Measurements from ENCODE around the gene PPP1R1B.

The PPP1R1B gene

DNA sequence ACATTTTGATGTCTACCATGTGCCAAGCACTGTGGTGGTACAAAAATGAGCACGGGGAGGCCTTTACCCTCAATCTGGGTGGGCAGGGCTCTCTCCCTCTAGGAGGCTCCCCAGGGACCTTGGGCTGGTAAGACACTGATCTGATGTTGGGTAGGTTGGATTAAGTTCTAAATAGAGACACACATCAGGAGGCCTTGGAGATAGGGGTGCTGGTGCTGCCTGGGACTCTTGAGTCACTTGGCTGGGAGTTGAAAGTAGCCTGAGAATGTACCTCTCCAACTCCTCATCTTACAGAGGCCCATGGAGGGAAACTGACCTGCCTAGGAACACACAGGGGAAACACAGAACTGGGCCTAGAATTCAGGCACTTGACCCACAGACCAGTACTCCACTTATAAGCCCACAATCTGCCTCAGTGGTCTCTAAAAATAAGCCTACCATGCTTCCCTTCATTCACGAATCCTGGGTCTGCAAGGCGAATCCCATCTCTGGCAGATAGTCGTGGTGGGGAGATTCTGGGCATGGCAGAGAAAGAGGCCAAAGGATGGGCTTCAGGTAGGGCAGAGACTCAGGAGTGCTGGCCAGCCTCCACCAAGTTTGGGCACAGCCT, 17.2 kb upstream of the PPP1R1B start:
- no peak overlapping the region for H3K27ac ChIP-seq (ENCODE audit: low read depth, low read length)
- H3K9ac ChIP-seq (ENCODE audit: low read length): no peak overlapping the region
- H3K27me3 ChIP-seq (ENCODE audit: control insufficient read depth in 1 of 2, insufficient read depth in 2 of 2, low read length in 2 of 2): peaks cover 24 to 67% of the 10 kb centered on the region in 2 donors
- no peaks in the 10 kb centered on the region for H3K9me3 ChIP-seq (ENCODE audit: low read length)
- H3K4me1 ChIP-seq (ENCODE audit: insufficient read depth, low read length): peaks cover 11% of the 10 kb centered on the region
- H3K4me3 ChIP-seq (ENCODE audit: low read depth in 1 of 2, low read length in 2 of 2): no peak overlapping the region
- H3K36me3 ChIP-seq (ENCODE audit: insufficient read depth, low read length): no peaks in the 10 kb centered on the region

DNA sequence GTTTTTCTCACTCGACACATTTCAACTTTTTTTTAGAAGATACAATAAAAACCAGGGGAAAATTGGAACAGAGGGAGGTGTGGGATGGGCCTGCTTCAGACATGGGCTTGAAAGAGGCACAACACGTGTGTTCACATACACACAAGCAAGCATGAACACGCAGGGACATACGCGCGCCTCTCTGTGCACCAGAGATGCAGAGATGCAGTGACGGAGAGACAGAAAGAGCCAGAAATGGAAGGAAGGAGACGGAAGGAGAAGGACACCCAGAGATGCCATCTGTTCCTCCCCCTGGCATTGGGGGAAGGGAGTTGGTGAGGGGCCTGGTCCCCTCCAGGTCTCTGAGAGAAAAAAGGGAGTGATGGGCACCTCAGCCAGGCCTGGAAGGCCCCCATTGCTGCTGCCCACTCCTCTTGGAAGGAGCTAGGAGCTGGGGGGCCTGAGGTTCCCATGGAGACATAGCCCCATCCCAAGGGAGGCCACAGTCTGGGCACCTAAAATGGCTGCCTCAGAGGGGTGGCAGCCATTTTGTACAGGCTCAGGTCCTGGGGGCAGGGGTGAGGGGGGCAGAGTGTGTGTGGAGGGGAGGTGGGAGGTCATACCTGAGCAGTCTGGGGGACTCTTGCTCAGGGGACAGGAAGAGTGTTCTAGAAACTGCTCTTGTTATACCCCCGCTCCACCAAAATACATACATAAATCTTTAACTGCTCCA, 15.2 kb upstream of the PPP1R1B start:
- peaks cover 4% of the 10 kb centered on the region for H3K4me1 ChIP-seq (ENCODE audit: insufficient read depth, low read length)
- H3K9ac ChIP-seq (ENCODE audit: low read length): no peak overlapping the region
- H3K9me3 ChIP-seq (ENCODE audit: low read length): no peaks in the 10 kb centered on the region
- H3K27ac ChIP-seq (ENCODE audit: low read depth, low read length): no peak overlapping the region
- H3K27me3 ChIP-seq (ENCODE audit: control insufficient read depth in 1 of 2, insufficient read depth in 2 of 2, low read length in 2 of 2): peaks cover 14 to 48% of the 10 kb centered on the region in 2 donors
- no peak overlapping the region for H3K4me3 ChIP-seq (ENCODE audit: low read depth in 1 of 2, low read length in 2 of 2)
- H3K36me3 ChIP-seq (ENCODE audit: insufficient read depth, low read length): no peaks in the 10 kb centered on the region

DNA sequence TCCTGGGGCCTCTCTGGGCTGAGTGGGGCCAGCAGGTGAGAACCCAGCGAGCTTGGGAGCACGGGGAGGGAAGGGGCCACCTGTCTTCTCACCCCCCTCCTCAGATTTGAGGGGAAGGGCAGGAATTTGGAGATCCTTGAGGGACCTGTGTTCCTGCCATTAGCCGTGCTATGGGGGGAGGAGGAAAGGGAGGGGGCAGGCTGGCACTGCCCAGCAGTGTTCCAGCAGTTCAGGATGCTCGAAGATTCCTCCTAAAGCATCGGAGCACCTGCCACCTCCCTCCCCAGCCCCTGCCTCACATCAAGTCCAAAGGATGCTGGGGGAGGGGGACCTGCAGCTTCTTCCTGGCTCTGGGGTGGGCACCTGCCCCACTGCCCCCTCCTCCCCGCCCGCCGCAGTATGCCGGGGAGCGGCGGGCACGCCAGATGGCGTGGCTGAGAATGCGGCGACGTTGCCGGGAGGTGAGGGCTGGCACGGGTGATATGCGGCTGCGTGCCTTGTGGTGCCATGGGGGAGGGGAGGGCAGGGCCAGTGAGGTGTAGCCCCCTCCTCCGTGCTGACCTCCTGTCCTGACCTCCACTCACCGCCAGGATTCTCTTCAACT, 14.4 kb upstream of the PPP1R1B start:
- no peaks in the 10 kb centered on the region for H3K4me1 ChIP-seq (ENCODE audit: insufficient read depth, low read length)
- H3K9me3 ChIP-seq (ENCODE audit: low read length): no peaks in the 10 kb centered on the region
- H3K36me3 ChIP-seq (ENCODE audit: insufficient read depth, low read length): no peaks in the 10 kb centered on the region
- no peak overlapping the region for H3K4me3 ChIP-seq (ENCODE audit: low read depth in 1 of 2, low read length in 2 of 2)
- H3K27me3 ChIP-seq (ENCODE audit: control insufficient read depth in 1 of 2, insufficient read depth in 2 of 2, low read length in 2 of 2): peaks cover 10 to 48% of the 10 kb centered on the region in 2 donors
- no peak overlapping the region for H3K9ac ChIP-seq (ENCODE audit: low read length)
- H3K27ac ChIP-seq (ENCODE audit: low read depth, low read length): no peak overlapping the region

DNA sequence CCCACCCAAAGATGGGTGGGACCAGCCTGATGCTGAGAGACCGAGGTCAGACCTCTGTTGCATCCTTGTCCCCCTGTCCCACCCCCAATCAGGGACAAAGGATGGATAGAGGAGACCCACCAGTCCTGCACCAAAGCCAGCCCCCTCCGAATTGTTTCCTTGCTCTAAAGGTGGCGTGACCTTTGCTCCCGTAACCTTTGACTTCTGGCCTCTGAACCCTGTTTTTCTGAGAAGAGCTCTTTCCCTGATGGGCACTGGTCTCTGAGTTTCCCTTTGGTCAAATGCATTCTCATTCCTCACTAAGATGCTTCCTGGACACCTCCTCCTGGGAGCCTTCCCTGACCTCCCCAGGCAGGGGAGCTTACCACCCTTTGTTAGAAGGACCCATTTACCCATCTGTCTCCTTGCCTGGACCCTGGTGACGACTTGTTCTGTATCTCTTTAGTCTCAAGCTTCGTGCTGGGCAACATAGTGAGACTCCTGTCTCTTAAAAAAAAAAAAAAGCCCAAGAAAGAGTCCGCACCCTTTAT, 13.8 kb upstream of the PPP1R1B start:
- H3K36me3 ChIP-seq (ENCODE audit: insufficient read depth, low read length): no peaks in the 10 kb centered on the region
- no peak overlapping the region for H3K4me3 ChIP-seq (ENCODE audit: low read depth in 1 of 2, low read length in 2 of 2)
- no peak overlapping the region for H3K9ac ChIP-seq (ENCODE audit: low read length)
- no peaks in the 10 kb centered on the region for H3K9me3 ChIP-seq (ENCODE audit: low read length)
- no peaks in the 10 kb centered on the region for H3K4me1 ChIP-seq (ENCODE audit: insufficient read depth, low read length)
- no peak overlapping the region for H3K27ac ChIP-seq (ENCODE audit: low read depth, low read length)
- peaks cover 5 to 42% of the 10 kb centered on the region in 2 donors for H3K27me3 ChIP-seq (ENCODE audit: control insufficient read depth in 1 of 2, insufficient read depth in 2 of 2, low read length in 2 of 2)

DNA sequence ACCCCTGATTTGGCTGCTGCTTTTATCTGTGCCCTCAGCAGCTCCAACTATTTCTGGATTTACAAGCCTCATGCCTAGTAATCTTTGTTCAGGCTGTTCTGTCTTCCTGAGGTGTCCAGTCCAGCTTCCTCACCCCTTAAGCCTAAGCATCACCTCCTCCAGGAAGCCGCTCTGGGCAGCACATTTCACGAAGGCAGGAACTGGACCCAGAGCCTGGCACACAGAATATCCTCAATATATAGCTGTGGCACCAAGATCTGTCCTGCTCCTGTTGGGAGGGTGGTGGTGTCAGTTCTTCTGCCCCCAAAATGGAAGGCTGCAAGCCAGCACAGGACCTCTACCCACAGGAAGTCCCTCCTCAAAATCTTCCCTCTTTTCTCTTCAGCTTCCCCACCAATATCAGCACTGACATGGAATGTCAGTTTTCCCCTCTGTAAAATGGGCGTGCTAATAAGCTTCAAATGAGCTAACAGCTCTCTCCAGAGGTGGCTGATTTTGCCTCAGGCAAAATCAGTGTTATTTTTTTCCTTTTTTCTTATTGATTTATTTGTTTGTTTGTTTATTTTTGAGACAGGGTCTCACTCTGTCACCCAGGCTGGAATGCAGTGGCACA, 12.1 kb upstream of the PPP1R1B start:
- Histone ChIP-seq H3K27ac (ENCODE audit: low read depth, low read length) (no peak overlapping the region), H3K9me3 (ENCODE audit: low read length) (no peaks in the 10 kb centered on the region), H3K27me3 (ENCODE audit: control insufficient read depth in 1 of 2, insufficient read depth in 2 of 2, low read length in 2 of 2) (peaks cover 0 to 26% of the 10 kb centered on the region in 2 donors), H3K36me3 (ENCODE audit: insufficient read depth, low read length) (no peaks in the 10 kb centered on the region), H3K4me3 (ENCODE audit: low read depth in 1 of 2, low read length in 2 of 2) (no peak overlapping the region), H3K4me1 (ENCODE audit: insufficient read depth, low read length) (peaks cover 7% of the 10 kb centered on the region), H3K9ac (ENCODE audit: low read length) (no peak overlapping the region)

DNA sequence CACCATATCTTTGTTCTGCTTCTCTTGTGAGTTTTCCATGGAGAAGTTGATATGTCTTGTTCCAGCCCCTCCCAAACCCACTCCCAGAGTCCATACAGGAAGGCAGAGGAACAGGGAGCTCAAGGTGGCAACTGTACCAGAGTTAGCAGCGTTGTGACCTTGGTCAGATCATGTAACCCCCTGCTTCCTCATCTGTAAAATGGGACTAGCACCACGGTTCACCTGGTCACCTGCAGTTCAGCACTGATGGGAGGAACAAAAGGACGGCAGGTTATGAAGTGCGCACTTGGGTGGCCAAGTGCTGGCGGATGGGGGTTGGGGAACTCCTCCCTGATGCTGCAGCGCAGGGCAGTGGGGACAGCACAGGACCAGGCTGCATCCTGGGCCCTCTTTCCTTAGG, 11.3 kb upstream of the PPP1R1B start:
- peaks cover 7% of the 10 kb centered on the region for H3K4me1 ChIP-seq (ENCODE audit: insufficient read depth, low read length)
- no peak overlapping the region for H3K4me3 ChIP-seq (ENCODE audit: low read depth in 1 of 2, low read length in 2 of 2)
- no peaks in the 10 kb centered on the region for H3K9me3 ChIP-seq (ENCODE audit: low read length)
- H3K27me3 ChIP-seq (ENCODE audit: control insufficient read depth in 1 of 2, insufficient read depth in 2 of 2, low read length in 2 of 2): peaks cover 0 to 24% of the 10 kb centered on the region in 2 donors
- H3K36me3 ChIP-seq (ENCODE audit: insufficient read depth, low read length): no peaks in the 10 kb centered on the region
- no peak overlapping the region for H3K27ac ChIP-seq (ENCODE audit: low read depth, low read length)
- H3K9ac ChIP-seq (ENCODE audit: low read length): no peak overlapping the region

DNA sequence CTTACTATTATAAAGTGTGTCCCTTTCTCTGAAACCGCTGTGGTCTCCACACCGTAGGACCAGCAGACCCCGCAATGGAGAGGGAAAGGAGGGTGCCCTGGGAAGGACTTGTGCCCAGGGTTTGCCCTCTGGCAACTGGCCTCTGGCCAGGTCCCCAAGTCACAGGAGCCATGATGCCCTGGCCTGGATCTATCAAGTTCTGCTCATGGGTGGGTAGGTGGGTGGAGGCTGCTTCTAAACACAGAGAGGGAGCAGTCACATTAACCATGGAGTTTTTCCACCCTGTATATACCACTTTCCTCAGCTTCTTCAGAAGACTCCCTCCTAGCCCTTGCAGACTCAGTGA, 9.7 kb upstream of the PPP1R1B start:
- H3K27me3 ChIP-seq (ENCODE audit: control insufficient read depth in 1 of 2, insufficient read depth in 2 of 2, low read length in 2 of 2): peaks cover 0 to 24% of the 10 kb centered on the region in 2 donors
- H3K4me3 ChIP-seq (ENCODE audit: low read depth in 1 of 2, low read length in 2 of 2): peak overlapping the region; percentile 27 to 32
- peaks cover 7% of the 10 kb centered on the region for H3K4me1 ChIP-seq (ENCODE audit: insufficient read depth, low read length)

DNA sequence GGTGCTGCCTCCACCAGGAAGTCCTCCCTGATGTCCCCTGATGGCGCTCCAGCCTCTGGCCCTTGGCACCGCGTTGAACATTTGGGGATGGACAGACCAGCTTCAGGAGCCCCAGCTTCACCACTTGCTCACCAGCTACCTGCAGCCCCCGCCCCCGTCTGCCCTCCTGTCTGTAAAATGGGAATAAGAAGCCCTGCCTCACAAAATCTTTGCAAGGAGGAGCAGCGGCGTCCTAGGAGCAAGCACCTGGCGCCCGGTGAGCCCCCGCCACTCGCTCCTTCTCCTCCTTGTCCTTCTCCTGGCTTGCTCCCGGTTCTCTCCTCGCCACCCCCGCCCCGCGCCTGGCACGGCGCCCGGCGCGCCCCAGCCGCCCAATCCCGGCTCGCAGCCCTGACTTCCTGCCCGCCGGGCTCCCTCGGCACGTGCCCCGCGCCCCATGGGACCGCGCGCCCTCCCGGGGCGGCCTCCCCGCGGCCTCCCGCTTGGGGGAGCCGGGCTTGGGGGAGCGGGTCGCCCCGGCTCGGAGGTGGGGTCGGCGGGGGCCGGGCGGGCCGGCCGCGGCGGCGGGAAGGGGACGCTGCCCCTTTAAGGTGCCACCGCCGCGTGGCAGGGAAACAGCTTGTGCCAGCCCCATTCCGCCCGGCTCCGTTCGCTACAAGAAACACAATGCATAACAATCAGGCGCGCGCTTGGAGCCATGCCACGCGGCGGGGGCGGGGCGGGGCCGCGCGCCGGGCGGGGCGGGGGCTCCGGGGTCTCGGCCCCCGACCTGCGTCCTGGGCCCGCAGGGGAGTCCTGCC, 9.1 kb upstream of the PPP1R1B start:
- no peak overlapping the region for H3K9ac ChIP-seq (ENCODE audit: low read length)
- peak overlapping the region; percentile 61 for H3K27ac ChIP-seq (ENCODE audit: low read depth, low read length)
- no peaks in the 10 kb centered on the region for H3K36me3 ChIP-seq (ENCODE audit: insufficient read depth, low read length)
- H3K4me1 ChIP-seq (ENCODE audit: insufficient read depth, low read length): peaks cover 7% of the 10 kb centered on the region
- peaks cover 0 to 18% of the 10 kb centered on the region in 2 donors for H3K27me3 ChIP-seq (ENCODE audit: control insufficient read depth in 1 of 2, insufficient read depth in 2 of 2, low read length in 2 of 2)
- H3K9me3 ChIP-seq (ENCODE audit: low read length): no peaks in the 10 kb centered on the region
- peak overlapping the region; percentile 54 to 56 for H3K4me3 ChIP-seq (ENCODE audit: low read depth in 1 of 2, low read length in 2 of 2)

More for the DNA sequence above, 9.7 kb upstream of the PPP1R1B start:
- Histone ChIP-seq H3K9ac (ENCODE audit: low read length) (no peak overlapping the region), H3K36me3 (ENCODE audit: insufficient read depth, low read length) (no peaks in the 10 kb centered on the region), H3K9me3 (ENCODE audit: low read length) (no peaks in the 10 kb centered on the region), H3K27ac (ENCODE audit: low read depth, low read length) (no peak overlapping the region)

DNA sequence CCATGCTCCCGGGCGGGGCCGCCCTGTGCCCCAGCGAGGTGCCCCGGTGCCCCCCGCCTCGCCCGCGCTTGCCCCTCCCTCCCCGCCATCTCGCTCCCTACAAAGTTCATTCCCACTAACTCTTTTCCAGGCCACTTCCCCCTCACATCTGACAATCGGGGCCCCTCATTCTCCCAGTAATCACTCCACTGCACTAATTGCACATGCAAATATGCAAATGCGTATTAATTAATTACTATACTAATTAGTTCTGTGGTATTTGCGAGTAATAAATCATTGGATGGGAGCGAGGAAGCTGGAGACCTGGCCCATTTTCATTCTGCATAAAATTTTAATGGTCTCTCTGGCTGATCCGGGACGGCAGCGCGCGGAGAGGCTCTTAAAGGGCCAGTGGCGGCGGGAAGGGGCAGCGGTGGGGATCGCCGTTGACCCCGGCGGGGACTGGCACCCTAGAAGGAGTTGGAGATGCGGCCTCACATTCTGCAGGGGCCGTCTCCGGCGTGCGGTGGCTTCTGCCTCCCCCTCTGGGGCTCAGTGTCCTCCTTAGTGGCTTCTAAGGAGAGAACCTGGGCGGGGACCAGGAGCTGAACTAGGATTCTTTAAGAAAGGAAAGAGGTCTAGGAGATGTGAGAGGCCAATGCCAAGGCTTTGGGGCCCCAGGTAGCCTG, 8.4 kb upstream of the PPP1R1B start:
- no peaks in the 10 kb centered on the region for H3K36me3 ChIP-seq (ENCODE audit: insufficient read depth, low read length)
- peaks cover 7% of the 10 kb centered on the region for H3K4me1 ChIP-seq (ENCODE audit: insufficient read depth, low read length)
- no peak overlapping the region for H3K9ac ChIP-seq (ENCODE audit: low read length)
- H3K27me3 ChIP-seq (ENCODE audit: control insufficient read depth in 1 of 2, insufficient read depth in 2 of 2, low read length in 2 of 2): peaks cover 0 to 12% of the 10 kb centered on the region in 2 donors
- no peaks in the 10 kb centered on the region for H3K9me3 ChIP-seq (ENCODE audit: low read length)
- H3K27ac ChIP-seq (ENCODE audit: low read depth, low read length): peak overlapping the region; percentile 61
- H3K4me3 ChIP-seq (ENCODE audit: low read depth in 1 of 2, low read length in 2 of 2): peak overlapping the region; percentile 54 to 56

DNA sequence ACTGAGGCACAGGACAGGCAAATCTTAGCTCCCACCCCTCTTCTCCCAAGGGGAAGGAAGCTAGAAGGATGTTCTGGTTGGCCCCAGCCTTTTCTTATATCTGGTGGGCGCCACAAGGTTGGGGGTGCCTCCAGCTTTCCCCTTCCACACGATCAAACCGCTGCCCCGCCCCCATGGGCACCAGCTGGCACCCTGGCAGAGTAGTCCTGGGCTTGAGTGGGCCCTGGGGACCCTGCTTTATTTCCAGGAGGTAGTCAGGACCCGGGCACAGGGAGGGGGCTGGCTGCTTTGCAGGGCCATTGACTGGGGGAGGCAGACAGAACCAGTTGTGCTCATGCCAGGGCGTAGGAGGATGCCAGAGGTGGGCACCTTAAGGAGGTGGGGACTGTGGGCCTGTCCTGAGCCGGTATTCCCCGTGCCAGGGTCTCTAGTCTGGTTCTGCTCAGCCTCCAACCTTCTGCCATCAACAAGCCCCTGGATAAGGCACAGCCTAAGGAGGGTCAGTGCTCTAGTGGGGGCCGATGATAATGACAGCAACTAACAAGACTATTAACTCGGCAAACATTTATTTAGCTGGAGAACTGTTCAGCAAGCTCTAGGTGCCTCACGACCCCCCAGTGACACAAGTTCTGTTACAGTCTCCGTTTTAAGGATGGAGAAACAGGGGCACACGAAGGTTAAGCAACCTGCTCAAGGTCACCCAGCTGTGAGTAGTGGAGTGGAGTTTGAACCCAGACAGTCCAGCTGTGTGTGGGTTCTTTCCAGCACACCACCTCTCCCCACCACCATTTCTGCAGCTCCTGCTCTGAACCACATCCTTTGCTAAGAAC, 7.6 kb upstream of the PPP1R1B start:
- Histone ChIP-seq H3K4me3 (ENCODE audit: low read depth in 1 of 2, low read length in 2 of 2) (no peak overlapping the region), H3K9ac (ENCODE audit: low read length) (no peak overlapping the region)

More for the DNA sequence above, 7.6 kb upstream of the PPP1R1B start:
- peaks cover 7% of the 10 kb centered on the region for H3K4me1 ChIP-seq (ENCODE audit: insufficient read depth, low read length)
- H3K36me3 ChIP-seq (ENCODE audit: insufficient read depth, low read length): no peaks in the 10 kb centered on the region
- peaks cover 0 to 8% of the 10 kb centered on the region in 2 donors for H3K27me3 ChIP-seq (ENCODE audit: control insufficient read depth in 1 of 2, insufficient read depth in 2 of 2, low read length in 2 of 2)
- H3K9me3 ChIP-seq (ENCODE audit: low read length): no peaks in the 10 kb centered on the region
- no peak overlapping the region for H3K27ac ChIP-seq (ENCODE audit: low read depth, low read length)

Measured in muscle layer of colon (tissue), 2 donors.